Thyroid gland (tissue), 4 donors: ENCODE measurements around the gene RNGTT.

Source experiments
- CTCF ChIP-seq, 6 experiments: fragments of 200-600 bp in 3 of 6; fragments of 450-650 bp in 3 of 6; sonication (generic) in 3 of 6; IDR thresholded peaks; one replicate each; pipeline ENCODE4 v1.5.1; 2016 to 2019; ENCODE audit warnings: antibody characterized with exemption in 6 of 6, mild to moderate bottlenecking in 2 of 6, inconsistent platforms in 1 of 6, moderate library complexity in 1 of 6
- POLR2A ChIP-seq, 2 donors: fragments of 450-650 bp; IDR thresholded peaks; one replicate each; pipeline ENCODE4 v1.6.1; 2017; ENCODE audit warnings: antibody characterized with exemption in 2 of 2, mild to moderate bottlenecking in 2 of 2, moderate library complexity in 1 of 2

- TF ChIP-seq CTCF (IDR thresholded peaks at IDR 0.05) = no peak
- no peak for TF ChIP-seq POLR2A (IDR thresholded peaks at IDR 0.05)
These were observed 215.3 kb downstream of the RNGTT start for GRCh38 chr6:88748141-88748540.
